Measurements from ENCODE around the gene CMKLR1. TPM values are rescaled to one million over a fixed set of nuclear protein-coding genes. Genes with fewer than 3 reads are reported as not detected.

Gene CMKLR1
- total and polyA plus RNA-seq, 2 donors from 2014 or later: 6.1 to 25.7 TPM

GRCh38 chr12:108241986-108242703, 97.0 kb downstream of the CMKLR1 start:
- H3K27ac ChIP-seq (ENCODE audit: low read depth in 2 of 2, low read length in 2 of 2): no peak overlapping the region

GRCh38 chr12:108240928-108241327, 98.2 kb downstream of the CMKLR1 start:
- intact Hi-C loops (cut with DNase I): no loop called here
- Histone ChIP-seq H3K27ac (ENCODE audit: low read depth in 2 of 2, low read length in 2 of 2) (no peak overlapping the region), H3K27me3 (ENCODE audit: control insufficient read depth, insufficient read depth, low read length) (no peaks in the 10 kb centered on the region), H3K36me3 (ENCODE audit: control insufficient read depth in 2 of 3, insufficient read depth in 3 of 3, low read length in 3 of 3) (no peaks in the 10 kb centered on the region), H3K4me1 (ENCODE audit: control insufficient read depth in 2 of 3, insufficient read depth in 2 of 3, low read depth in 1 of 3, low read length in 3 of 3) (no peaks in the 10 kb centered on the region), H3K9ac (ENCODE audit: low read length in 3 of 3) (no peak overlapping the region), H3K4me3 (ENCODE audit: low read length in 3 of 3) (no peak overlapping the region), H3K9me3 (ENCODE audit: control insufficient read depth in 2 of 3, insufficient read depth in 1 of 3, low read length in 3 of 3) (no peaks in the 10 kb centered on the region)
- no peak for FAIRE-seq
- no peak for DNase-seq
- no peak for TF ChIP-seq CTCF (IDR thresholded peaks at IDR 0.05; ENCODE audit: borderline replicate concordance, extremely low read depth, insufficient read depth)

More at GRCh38 chr12:108241986-108242703, 97.0 kb downstream of the CMKLR1 start:
- DNase-seq: peak in 2 of 5 donors; percentile 10 to 15
- H3K9me3 ChIP-seq (ENCODE audit: control insufficient read depth in 2 of 3, insufficient read depth in 1 of 3, low read length in 3 of 3): no peaks in the 10 kb centered on the region
- H3K36me3 ChIP-seq (ENCODE audit: control insufficient read depth in 2 of 3, insufficient read depth in 3 of 3, low read length in 3 of 3): no peaks in the 10 kb centered on the region
- H3K27me3 ChIP-seq (ENCODE audit: control insufficient read depth, insufficient read depth, low read length): no peaks in the 10 kb centered on the region
- H3K9ac ChIP-seq (ENCODE audit: low read length in 3 of 3): no peak overlapping the region
- intact Hi-C loops (cut with DNase I): no loop called here
- no peak for FAIRE-seq
- no peaks in the 10 kb centered on the region for H3K4me1 ChIP-seq (ENCODE audit: control insufficient read depth in 2 of 3, insufficient read depth in 2 of 3, low read depth in 1 of 3, low read length in 3 of 3)
- no peak for TF ChIP-seq CTCF (IDR thresholded peaks at IDR 0.05; ENCODE audit: borderline replicate concordance, extremely low read depth, insufficient read depth)
- no peak overlapping the region for H3K4me3 ChIP-seq (ENCODE audit: low read length in 3 of 3)

- no peak overlapping the region for H3K9ac ChIP-seq (ENCODE audit: low read length in 3 of 3)
- intact Hi-C loops (cut with DNase I): no loop called here
- H3K4me1 ChIP-seq (ENCODE audit: control insufficient read depth in 2 of 3, insufficient read depth in 2 of 3, low read depth in 1 of 3, low read length in 3 of 3): no peaks in the 10 kb centered on the region
- no peak overlapping the region for H3K27ac ChIP-seq (ENCODE audit: low read depth in 2 of 2, low read length in 2 of 2)
- no peaks in the 10 kb centered on the region for H3K27me3 ChIP-seq (ENCODE audit: control insufficient read depth, insufficient read depth, low read length)
- H3K4me3 ChIP-seq (ENCODE audit: low read length in 3 of 3): no peak overlapping the region
- H3K9me3 ChIP-seq (ENCODE audit: control insufficient read depth in 2 of 3, insufficient read depth in 1 of 3, low read length in 3 of 3): no peaks in the 10 kb centered on the region
- no peaks in the 10 kb centered on the region for H3K36me3 ChIP-seq (ENCODE audit: control insufficient read depth in 2 of 3, insufficient read depth in 3 of 3, low read length in 3 of 3)
- no peak for TF ChIP-seq CTCF (IDR thresholded peaks at IDR 0.05; ENCODE audit: borderline replicate concordance, extremely low read depth, insufficient read depth)
- FAIRE-seq (no peak), DNase-seq (peak in 4 of 5 donors; percentile 17 to 54 (median 38))
Measured at GRCh38 chr12:108240027-108240785, 98.9 kb downstream of the CMKLR1 start.

Data from kidney (tissue), 14 donors.